DOHH2 (cell line): ENCODE data around the gene LRRC57.

Experiments
- H3F3A ChIP-seq: fragments of 200-600 bp; sonication (generic), shearing (Covaris generic); 2 replicates; pipeline ENCODE4 v1.6.0; 2016; ENCODE audit warnings: antibody characterized with exemption, mild to moderate bottlenecking; ENCODE audit not compliant: control insufficient read depth, insufficient read depth
- H3K27ac ChIP-seq: fragments of 200-600 bp; sonication (generic); 2 replicates; pipeline ENCODE4 v1.5.1; 2014; ENCODE audit warnings: low read depth, mild to moderate bottlenecking, low read length, moderate library complexity
- H3K27me3 ChIP-seq: fragments of 200-600 bp; sonication (generic); 2 replicates; pipeline ENCODE4 v1.6.1; 2014; ENCODE audit warnings: mild to moderate bottlenecking, low read length, mixed read lengths; ENCODE audit not compliant: control insufficient read depth
- H3K36me3 ChIP-seq: fragments of 200-600 bp; sonication (generic); 2 replicates; pipeline ENCODE4 v1.6.1; 2014; ENCODE audit warnings: mild to moderate bottlenecking, low read length, moderate library complexity, mixed read lengths; ENCODE audit not compliant: control insufficient read depth
- H3K4me1 ChIP-seq: fragments of 200-600 bp; sonication (generic); 2 replicates; pipeline ENCODE4 v1.6.1; 2014; ENCODE audit warnings: mild to moderate bottlenecking, low read length, mixed read lengths; ENCODE audit not compliant: control insufficient read depth
- H3K4me2 ChIP-seq: fragments of 200-600 bp; sonication (generic); 2 replicates; pipeline ENCODE4 v1.6.0; 2014; ENCODE audit warnings: mild to moderate bottlenecking, low read length, moderate library complexity
- H3K4me3 ChIP-seq: fragments of 200-600 bp; sonication (generic); 2 replicates; pipeline ENCODE4 v1.5.1; 2014; ENCODE audit warnings: mild to moderate bottlenecking, low read length, mixed read lengths
- H3K79me2 ChIP-seq: fragments of 200-600 bp; sonication (generic); 2 replicates; pipeline ENCODE4 v1.6.1; 2014; ENCODE audit warnings: mild to moderate bottlenecking, low read length, mixed read lengths; ENCODE audit not compliant: control insufficient read depth
- H3K9me2 ChIP-seq: fragments of 200-600 bp; sonication (generic); replicated peaks from 2 replicates; pipeline ENCODE4 v1.6.1; 2014; ENCODE audit warnings: mild to moderate bottlenecking, low read length, mixed read lengths; ENCODE audit not compliant: control insufficient read depth
- H3K9me3 ChIP-seq: fragments of 200-600 bp; sonication (generic); 2 replicates; pipeline ENCODE4 v1.6.1; 2014; ENCODE audit warnings: antibody characterized with exemption, low read length, mixed read lengths; ENCODE audit not compliant: control insufficient read depth, insufficient read depth
- H4K20me1 ChIP-seq: fragments of 200-600 bp; sonication (generic); 2 replicates; pipeline ENCODE4 v1.6.0; 2014; ENCODE audit warnings: low read depth, mild to moderate bottlenecking, antibody characterized with exemption, low read length, moderate library complexity; ENCODE audit not compliant: control insufficient read depth, insufficient read depth
- CTCF ChIP-seq: fragments of 200-600 bp; sonication (generic); IDR thresholded peaks from one replicate; pipeline ENCODE4 v1.5.1; 2014; ENCODE audit warnings: antibody characterized with exemption, mild to moderate bottlenecking, low read depth, low read length; ENCODE audit not compliant: poor library complexity, severe bottlenecking
- EZH2phosphoT487 ChIP-seq: fragments of 200-600 bp; sonication (generic); IDR thresholded peaks from 2 replicates; pipeline ENCODE4 v1.6.1; 2017; ENCODE audit warnings: borderline replicate concordance, mild to moderate bottlenecking, antibody characterized with exemption, low read length, moderate library complexity, mixed read lengths

LRRC57 gene

GRCh38 chr15:42576776-42577175 lies 28.2 kb upstream of the LRRC57 start:
- Histone ChIP-seq H3K79me2 (peaks cover 7% of the 10 kb centered on the region), H3K27me3 (peaks cover 9% of the 10 kb centered on the region), H3K9me3 (no peaks in the 10 kb centered on the region), H4K20me1 (0 out of 2 replicates have a peak, but pooled peaks cover 7% of the 10 kb centered on the region), H3K36me3 (no peaks in the 10 kb centered on the region), H3K9me2 (no peaks in the 10 kb centered on the region), H3K4me3 (peak overlapping the region; percentile 89), H3F3A (peaks cover 12% of the 10 kb centered on the region), H3K27ac (no peak overlapping the region), H3K4me2 (peak overlapping the region; percentile 96), H3K4me1 (peaks cover 38% of the 10 kb centered on the region)
- no peak for TF ChIP-seq EZH2phosphoT487
- TF ChIP-seq CTCF, result no peak

GRCh38 chr15:42576040-42576594 lies 27.5 kb upstream of the LRRC57 start:
- Histone ChIP-seq H3K4me3 (peak overlapping the region; percentile 89), H4K20me1 (0 out of 2 replicates have a peak, but pooled peaks cover 7% of the 10 kb centered on the region), H3K9me3 (no peaks in the 10 kb centered on the region), H3K27me3 (peaks cover 9% of the 10 kb centered on the region), H3K4me2 (peak overlapping the region; percentile 96), H3K4me1 (peaks cover 33% of the 10 kb centered on the region), H3K79me2 (peaks cover 7% of the 10 kb centered on the region), H3K36me3 (no peaks in the 10 kb centered on the region), H3K9me2 (no peaks in the 10 kb centered on the region), H3F3A (peaks cover 12% of the 10 kb centered on the region), H3K27ac (no peak overlapping the region)
- TF ChIP-seq CTCF (no peak), EZH2phosphoT487 (no peak)

GRCh38 chr15:42575188-42576039 lies 26.8 kb upstream of the LRRC57 start, which contains the start of gene STARD9:
Gene STARD9, plus strand, starts transcription at chr15:42575606. Its CDS starts 110 bp downstream, at chr15:42575716.
- no peak for TF ChIP-seq EZH2phosphoT487
- TF ChIP-seq CTCF, result peak; percentile 9
- no peak within 1 kb of the TSS; the same call in 1 of the 2 replicates for H3K27ac ChIP-seq
- H3K27me3 ChIP-seq, result peaks cover 9% of the 10 kb centered on the region

More at GRCh38 chr15:42575188-42576039, 26.8 kb upstream of the LRRC57 start, which contains the start of gene STARD9:
- peak within 1 kb of the TSS; percentile 96 for H3K4me2 ChIP-seq
- no peaks in the 10 kb centered on the region for H3K9me3 ChIP-seq
- H3K4me3 ChIP-seq, result peak within 1 kb of the TSS; percentile 89
- no peaks in the 10 kb centered on the region for H3K36me3 ChIP-seq
- H4K20me1 ChIP-seq, result 0 out of 2 replicates have a peak, but pooled peaks cover 7% of the 10 kb centered on the region
- H3K79me2 ChIP-seq, result peaks cover 7% of the 10 kb centered on the region
- H3K4me1 ChIP-seq, result peaks cover 29% of the 10 kb centered on the region
- no peaks in the 10 kb centered on the region for H3K9me2 ChIP-seq
- peaks cover 12% of the 10 kb centered on the region for H3F3A ChIP-seq
